Measurements from ENCODE around the gene LPCAT1. TPM values are rescaled to one million over a fixed set of nuclear protein-coding genes. Genes with fewer than 3 reads are reported as not detected.

The LPCAT1 gene
- total RNA-seq, 2 donors from 2014 or later, result 13.2 to 18.1 TPM

DNA sequence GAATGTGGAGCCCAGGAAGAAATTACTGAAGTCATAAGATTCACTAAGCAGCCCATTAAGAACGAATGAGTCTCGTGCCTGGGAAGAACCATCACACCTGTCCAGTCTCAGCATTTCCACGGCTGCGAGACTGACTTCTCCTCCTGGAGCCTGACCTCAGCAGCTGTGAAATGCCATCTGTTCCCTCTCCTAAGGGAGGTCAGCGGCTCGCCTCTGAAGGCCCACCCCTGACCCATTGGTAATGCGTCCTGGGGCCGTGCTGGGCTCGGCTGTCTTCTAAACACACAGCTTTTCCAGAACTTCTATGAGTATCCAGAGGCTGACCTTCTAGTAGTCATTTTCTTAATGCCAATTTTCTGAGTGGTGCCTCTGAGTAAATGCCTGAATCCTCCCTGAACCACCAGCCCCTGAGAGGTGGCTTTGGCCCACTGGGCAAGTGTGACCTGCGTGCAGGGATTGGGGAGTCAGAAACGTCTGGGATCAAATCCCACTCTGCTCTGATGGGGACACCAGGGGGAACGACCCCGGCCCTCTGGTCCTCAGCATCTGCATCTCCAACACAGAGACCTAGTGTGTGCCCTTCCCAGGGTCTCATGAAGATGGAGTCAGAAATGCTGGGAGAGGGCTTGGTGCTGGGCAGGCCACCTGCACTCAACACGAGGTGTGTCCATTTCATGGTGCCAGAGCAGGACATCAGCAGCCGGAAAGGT, 84.2 kb downstream of the LPCAT1 start:
- TF ChIP-seq, protein P1, sequence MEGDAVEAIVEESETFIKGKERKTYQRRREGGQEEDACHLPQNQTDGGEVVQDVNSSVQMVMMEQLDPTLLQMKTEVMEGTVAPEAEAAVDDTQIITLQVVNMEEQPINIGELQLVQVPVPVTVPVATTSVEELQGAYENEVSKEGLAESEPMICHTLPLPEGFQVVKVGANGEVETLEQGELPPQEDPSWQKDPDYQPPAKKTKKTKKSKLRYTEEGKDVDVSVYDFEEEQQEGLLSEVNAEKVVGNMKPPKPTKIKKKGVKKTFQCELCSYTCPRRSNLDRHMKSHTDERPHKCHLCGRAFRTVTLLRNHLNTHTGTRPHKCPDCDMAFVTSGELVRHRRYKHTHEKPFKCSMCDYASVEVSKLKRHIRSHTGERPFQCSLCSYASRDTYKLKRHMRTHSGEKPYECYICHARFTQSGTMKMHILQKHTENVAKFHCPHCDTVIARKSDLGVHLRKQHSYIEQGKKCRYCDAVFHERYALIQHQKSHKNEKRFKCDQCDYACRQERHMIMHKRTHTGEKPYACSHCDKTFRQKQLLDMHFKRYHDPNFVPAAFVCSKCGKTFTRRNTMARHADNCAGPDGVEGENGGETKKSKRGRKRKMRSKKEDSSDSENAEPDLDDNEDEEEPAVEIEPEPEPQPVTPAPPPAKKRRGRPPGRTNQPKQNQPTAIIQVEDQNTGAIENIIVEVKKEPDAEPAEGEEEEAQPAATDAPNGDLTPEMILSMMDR (IDR thresholded peaks at IDR 0.05), result no peak
- H3K27me3 ChIP-seq, result peaks cover 6 to 8% of the 10 kb centered on the region in 2 donors
- no peak overlapping the region for H3K4me3 ChIP-seq
- peaks cover 0 to 5% of the 10 kb centered on the region in 2 donors for H3K9me3 ChIP-seq
- H3K27ac ChIP-seq, result no peak overlapping the region
- DNase-seq (ENCODE audit: low spot score), result no peak
- peaks cover 0 to 3% of the 10 kb centered on the region in 2 donors for H3K4me1 ChIP-seq
- no peaks in the 10 kb centered on the region for H3K36me3 ChIP-seq

DNA sequence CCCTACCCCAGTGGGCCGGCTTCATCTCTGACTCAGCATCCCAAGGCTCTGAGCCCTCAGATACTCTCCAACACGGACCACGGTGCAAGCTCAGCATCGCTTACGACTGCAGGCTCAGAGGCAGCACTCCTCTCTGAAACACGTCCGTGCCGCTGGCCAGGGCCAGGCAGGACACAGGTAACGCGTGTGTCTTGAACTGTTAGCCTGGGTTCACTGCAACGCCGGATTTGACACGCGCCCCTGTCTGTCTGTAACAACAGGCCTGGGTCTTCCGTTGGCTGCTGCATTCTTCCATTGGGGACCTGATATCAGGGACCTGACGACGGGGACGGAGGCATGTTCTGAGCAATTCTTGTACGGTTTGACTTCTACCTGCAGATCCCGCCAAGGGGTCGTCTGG, 84.9 kb downstream of the LPCAT1 start:
- Histone ChIP-seq H3K4me1 (no peaks in the 10 kb centered on the region), H3K4me3 (no peak overlapping the region), H3K27ac (no peak overlapping the region), H3K27me3 (peaks cover 3 to 5% of the 10 kb centered on the region in 2 donors), H3K36me3 (no peaks in the 10 kb centered on the region), H3K9me3 (peaks cover 0 to 5% of the 10 kb centered on the region in 2 donors)
- DNase-seq (ENCODE audit: low spot score), result no peak
- TF ChIP-seq, protein P1 (IDR thresholded peaks at IDR 0.05), result no peak

DNA sequence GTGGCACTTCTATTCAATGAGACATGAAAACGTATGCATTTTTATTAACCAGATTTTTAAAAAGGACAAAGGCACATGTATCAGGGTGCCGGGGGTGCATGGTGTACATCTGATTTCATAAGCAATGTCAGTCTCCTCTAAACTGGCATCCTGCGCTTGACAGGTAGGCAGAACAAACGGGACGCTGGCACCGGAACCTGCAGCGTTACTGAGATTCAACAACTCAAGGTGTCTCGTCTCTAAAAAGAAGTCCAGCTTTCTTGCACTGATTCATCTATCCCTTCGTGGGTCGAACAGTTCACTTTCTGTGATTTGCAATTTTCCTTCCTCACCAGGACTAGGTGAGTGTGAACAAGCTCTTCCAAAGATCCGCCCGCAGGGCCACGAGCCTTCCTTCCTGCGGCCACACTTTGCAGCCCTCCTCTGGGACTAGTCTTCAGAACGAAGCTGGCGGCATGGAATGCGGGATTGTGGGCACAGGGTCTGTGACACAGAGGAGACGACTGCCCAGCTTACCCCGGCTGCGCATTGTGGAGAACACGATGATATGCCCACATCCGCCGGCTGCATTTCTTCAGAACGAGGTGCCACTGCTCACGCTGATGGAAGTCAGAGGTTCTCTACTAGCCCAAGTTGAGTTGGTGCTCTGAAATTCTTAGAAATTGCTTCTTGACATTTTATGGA, 85.7 kb downstream of the LPCAT1 start:
- no peak overlapping the region for H3K4me3 ChIP-seq
- H3K27me3 ChIP-seq, result peaks cover 2 to 3% of the 10 kb centered on the region in 2 donors
- no peak for DNase-seq (ENCODE audit: low spot score)
- H3K9me3 ChIP-seq, result peaks cover 0 to 5% of the 10 kb centered on the region in 2 donors
- no peak overlapping the region for H3K27ac ChIP-seq
- no peaks in the 10 kb centered on the region for H3K36me3 ChIP-seq
- no peaks in the 10 kb centered on the region for H3K4me1 ChIP-seq
- TF ChIP-seq, protein P1 (IDR thresholded peaks at IDR 0.05), result no peak

DNA sequence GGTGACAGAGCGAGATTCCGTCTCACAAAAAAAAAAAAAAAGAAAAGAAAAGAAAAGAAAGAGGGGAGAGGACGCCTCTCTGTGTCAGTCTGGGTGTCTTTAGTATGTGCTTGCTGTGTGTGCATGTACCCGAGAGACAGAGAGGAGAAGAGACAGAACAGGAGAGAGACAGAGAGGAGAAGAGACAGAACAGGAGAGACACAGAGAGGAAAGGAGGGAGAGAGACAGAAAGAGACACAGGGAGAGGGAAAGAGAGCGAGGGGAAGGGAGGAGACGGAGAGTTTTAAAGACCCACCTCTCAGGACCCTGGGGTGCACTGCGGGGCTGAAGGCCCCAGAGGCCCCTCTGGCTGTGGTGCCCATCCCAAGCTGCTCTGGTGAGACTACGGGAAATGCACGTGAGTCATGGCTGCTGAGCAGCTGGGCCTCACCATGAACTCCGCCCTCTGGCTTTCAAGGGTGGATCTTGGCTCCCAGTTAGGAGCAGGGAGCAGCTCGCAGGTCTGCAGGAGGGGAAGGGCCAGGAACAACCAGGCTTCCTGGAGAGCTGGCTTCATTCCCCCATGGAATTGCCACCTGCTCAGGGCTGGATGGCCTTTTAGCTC, 86.4 kb downstream of the LPCAT1 start:
- no peak overlapping the region for H3K4me3 ChIP-seq
- no peak overlapping the region for H3K27ac ChIP-seq
- H3K9me3 ChIP-seq, result peaks cover 0 to 5% of the 10 kb centered on the region in 2 donors
- no peaks in the 10 kb centered on the region for H3K4me1 ChIP-seq
- TF ChIP-seq, protein P1 (IDR thresholded peaks at IDR 0.05), result no peak
- DNase-seq (ENCODE audit: low spot score), result no peak
- no peaks in the 10 kb centered on the region for H3K36me3 ChIP-seq
- peaks cover 0 to 3% of the 10 kb centered on the region in 2 donors for H3K27me3 ChIP-seq

DNA sequence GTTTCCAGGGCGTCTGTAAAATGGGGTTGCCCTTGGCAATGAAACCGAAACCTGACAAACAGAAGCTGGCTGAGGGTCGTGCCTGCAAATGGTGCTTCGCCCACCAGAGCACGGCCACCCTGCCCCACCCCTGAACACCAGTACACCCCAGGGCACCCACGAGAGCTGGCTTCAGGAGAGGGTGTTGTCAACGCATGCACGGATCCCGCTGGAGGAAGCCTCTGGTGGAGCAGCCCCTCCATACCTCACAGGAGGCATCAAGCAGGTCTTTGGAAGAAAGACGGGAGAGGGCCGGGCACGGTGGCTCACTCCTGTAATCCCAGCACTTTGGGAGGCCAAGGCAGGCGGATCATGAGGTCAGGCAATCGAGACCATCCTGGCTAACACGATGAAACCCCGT, 87.1 kb downstream of the LPCAT1 start:
- no peak overlapping the region for H3K27ac ChIP-seq

More for the DNA sequence above, 87.1 kb downstream of the LPCAT1 start:
- Histone ChIP-seq H3K4me3 (no peak overlapping the region), H3K4me1 (no peaks in the 10 kb centered on the region), H3K27me3 (no peaks in the 10 kb centered on the region), H3K36me3 (no peaks in the 10 kb centered on the region), H3K9me3 (peaks cover 0 to 5% of the 10 kb centered on the region in 2 donors)
- no peak for DNase-seq (ENCODE audit: low spot score)
- TF ChIP-seq, protein P1 (IDR thresholded peaks at IDR 0.05), result no peak
